ENCODE data around the gene ITIH5. TPM values are rescaled to one million over a fixed set of nuclear protein-coding genes. Genes with fewer than 3 reads are reported as not detected.

The ITIH5 gene
- total RNA-seq, 1 donor from 2014 or later = 19.4 TPM

GRCh38 chr10:7511612-7512011 lies 155.2 kb downstream of the ITIH5 start:
- H3K27ac ChIP-seq = no peak overlapping the region
- no peak for DNase-seq (ENCODE audit: low spot score in 2 of 2)
- no peak overlapping the region for H3K4me3 ChIP-seq
- no peaks in the 10 kb centered on the region for H3K4me1 ChIP-seq
- no peaks in the 10 kb centered on the region for H3K27me3 ChIP-seq
- no peaks in the 10 kb centered on the region for H3K36me3 ChIP-seq
- TF ChIP-seq CTCF (IDR thresholded peaks at IDR 0.05) = no peak
- intact Hi-C loops (cut with DNase I) = no loop called here
- H3K9me3 ChIP-seq = no peaks in the 10 kb centered on the region

Other genes starting within 250 kb of the ITIH5 start
- gene ITIH2, start 36.4 kb upstream of the ITIH5 start, total RNA-seq = 2.4 TPM
- 8.1 TPM for gene KIN, start 121.0 kb upstream of the ITIH5 start, total RNA-seq
- gene ATP5F1C, start 121.2 kb upstream of the ITIH5 start, total RNA-seq = 132 TPM
- 8.5 TPM for gene TAF3, start 151.5 kb upstream of the ITIH5 start, total RNA-seq